Ammon's horn (tissue), 1 donor: ENCODE results near the gene PKIB.
"Not testable (repeated sequence)": the region's sequence is repeated elsewhere in the genome, so short reads cannot be mapped to it uniquely, and the experiment has no call there.

ENCODE experiments used
- DNase-seq: peaks from one replicate; pipeline ENCODE4 v3.0.0-alpha.2; 2016; ENCODE audit warnings: low spot score

Gene PKIB

DNA sequence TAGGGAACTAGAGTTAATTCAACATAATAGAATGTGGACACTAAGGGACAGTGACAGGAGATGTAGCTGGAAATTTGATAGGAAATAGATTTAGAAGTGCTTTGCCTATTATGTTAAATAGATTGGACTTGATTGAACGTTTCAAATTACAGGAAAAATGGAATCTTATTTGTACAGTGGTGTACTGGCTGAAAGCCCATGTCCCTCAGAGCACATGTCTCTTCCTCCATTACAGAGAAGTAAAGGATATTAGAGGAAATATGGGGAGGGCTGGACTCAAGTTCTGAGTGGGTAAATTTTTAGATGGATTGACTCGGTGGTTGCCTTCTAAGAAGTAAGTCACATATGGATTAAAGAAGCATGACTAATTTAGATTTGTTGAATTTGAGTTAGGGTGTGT, 11.4 kb downstream of the PKIB start:
- DNase-seq, result no peak

DNA sequence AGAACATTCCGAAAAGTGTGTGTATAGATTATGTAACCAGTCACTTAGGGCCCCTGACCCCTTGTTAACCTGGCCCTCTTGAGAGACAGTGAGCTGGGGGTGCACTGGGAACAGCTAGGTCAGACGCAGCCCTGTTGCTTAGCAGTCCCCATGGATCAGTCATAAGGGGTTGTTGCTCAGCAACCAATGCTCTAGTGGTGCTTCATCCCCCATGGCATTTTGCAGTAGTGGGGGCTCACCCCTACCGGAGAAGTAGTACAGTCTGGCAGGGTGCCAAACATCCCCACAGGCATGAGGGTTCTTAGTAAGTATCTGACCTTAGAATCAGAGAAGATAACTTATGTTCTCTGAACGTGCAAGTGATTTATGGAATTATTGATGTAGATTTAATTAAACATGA, 12.3 kb downstream of the PKIB start:
- no peak for DNase-seq

DNA sequence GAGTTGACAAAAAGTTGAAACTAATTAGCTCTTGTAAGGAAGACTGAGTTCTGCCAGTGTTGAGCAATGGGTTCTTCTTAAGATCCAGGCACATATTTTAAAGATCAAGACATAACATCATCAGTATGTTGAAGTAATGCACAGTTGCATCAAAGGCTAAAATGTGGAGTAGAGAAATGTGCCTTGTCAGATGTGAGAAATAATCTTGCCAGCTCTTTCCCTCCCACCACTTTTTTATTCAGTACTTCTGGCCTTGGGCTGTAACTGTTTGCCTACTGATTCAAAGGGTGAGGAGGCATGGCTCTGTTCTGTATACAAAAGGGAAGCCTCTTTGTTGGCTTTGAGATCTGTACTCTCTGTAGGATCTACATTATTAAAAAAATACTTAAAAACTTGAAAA, 13.1 kb downstream of the PKIB start:
- DNase-seq, result no peak

GRCh38 chr6:122624853-122625252, 14.6 kb downstream of the PKIB start:
- no peak for DNase-seq

DNA sequence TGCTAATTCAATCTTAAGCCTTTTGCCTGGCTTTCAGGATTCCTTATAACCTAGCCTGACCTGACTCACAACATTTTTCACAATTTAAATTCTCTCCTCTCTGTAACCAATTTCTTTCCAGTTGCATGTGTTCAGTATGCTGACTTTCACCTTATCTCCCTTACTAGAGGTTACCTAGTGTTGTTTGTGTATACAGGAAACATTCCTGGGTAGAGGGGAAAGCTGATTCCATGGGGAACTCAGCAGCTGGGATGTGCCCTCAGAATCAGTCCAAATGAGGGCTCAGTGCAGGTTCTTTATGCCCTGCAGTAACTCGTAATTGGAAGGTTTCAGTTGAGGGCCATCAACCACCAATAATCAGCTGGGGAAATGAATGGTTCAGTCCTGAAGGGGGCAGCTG, 18.5 kb downstream of the PKIB start:
- no peak for DNase-seq

- no peak for DNase-seq
These were observed 21.5 kb downstream of the PKIB start for GRCh38 chr6:122631571-122632249.

DNA sequence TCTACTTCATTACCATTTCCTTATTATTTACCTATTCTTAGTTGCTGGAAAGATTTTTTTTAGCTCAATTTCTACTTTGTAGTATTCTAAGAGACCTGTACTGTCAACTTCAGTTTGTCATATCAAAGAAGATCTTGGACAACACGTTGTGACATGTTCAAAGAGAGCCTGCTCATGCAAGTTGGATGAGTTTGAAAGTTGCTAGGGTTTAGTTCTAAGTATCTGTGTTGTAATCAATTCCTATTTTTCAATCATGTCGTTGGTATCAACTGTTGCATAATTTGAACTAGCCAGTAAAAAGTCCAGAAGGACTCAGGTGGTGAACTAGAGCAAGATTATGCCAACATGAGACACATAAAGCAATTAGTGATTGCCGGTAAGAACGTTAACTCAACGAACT, 30.2 kb downstream of the PKIB start:
- no peak for DNase-seq

- no peak for DNase-seq
These were observed 31.6 kb downstream of the PKIB start for GRCh38 chr6:122641819-122642218.

GRCh38 chr6:122642604-122643003, 32.4 kb downstream of the PKIB start:
- not testable (repeated sequence) for DNase-seq

- DNase-seq, result no peak
These were observed 35.1 kb downstream of the PKIB start for GRCh38 chr6:122645256-122645655.

GRCh38 chr6:122647765-122648164, 37.6 kb downstream of the PKIB start:
- DNase-seq, result no peak

- DNase-seq, result no peak
These were observed 38.5 kb downstream of the PKIB start for GRCh38 chr6:122648726-122649125.

GRCh38 chr6:122649701-122650100, 39.5 kb downstream of the PKIB start:
- DNase-seq, result no peak

DNA sequence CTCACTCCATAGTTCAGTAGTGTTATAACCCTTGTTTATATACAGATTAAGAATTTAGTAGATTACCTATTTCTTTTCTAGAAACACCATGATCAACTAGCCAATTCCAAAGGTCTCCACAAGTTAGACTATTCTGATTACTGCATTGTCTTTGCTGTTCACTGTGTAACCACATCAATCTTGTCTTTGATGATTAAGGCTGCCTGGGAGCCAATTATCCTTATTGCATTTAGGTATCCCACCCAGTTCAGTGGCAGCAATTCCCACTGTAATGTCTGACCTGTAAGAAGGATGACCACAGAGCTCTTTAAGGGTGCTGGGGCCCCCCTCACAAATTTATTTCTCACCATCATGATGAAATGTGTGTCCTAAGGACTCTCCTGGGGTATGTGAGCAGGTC, 40.2 kb downstream of the PKIB start:
- no peak for DNase-seq

GRCh38 chr6:122651031-122651430, 40.8 kb downstream of the PKIB start:
- no peak for DNase-seq

GRCh38 chr6:122651604-122652003, 41.4 kb downstream of the PKIB start:
- DNase-seq, result no peak

DNA sequence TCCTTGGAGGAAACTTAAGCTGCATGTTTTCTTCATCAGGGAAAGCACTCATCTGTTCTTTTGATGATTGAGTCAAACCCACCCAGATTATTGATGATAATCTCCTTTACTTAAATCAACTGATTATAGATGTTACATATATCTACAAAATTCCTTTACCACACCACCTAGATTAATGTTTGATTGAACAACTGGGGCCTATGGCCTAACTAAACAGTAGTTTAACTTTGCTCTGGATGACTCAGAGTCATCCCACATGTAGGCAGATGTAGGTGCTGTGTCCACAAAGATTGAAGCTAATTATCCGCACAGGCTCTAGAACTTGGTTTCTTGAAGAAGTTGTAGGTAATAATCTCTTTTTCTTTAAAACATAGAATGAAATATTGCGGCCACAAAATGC, 42.2 kb downstream of the PKIB start:
- no peak for DNase-seq

DNA sequence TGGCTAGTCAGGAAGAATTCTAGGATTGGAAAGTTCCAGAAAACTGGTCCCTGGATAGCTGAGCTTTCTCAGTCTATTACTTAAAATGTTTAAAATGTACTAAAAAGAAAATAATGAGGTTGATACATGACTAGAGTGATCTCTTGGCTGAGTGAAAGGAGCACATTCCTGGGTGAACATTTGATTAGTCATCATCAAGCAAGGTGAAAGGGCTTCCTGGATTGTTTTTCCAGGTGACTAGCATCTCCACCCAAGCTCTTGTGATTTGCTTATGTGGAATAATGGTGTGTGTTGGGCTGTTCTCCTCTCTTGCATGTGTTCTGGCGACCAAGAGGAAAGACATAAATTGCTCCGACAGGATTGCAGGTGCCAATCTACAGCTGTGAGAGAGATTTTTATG, 42.9 kb downstream of the PKIB start:
- DNase-seq, result no peak

- no peak for DNase-seq
These were observed 43.8 kb downstream of the PKIB start for GRCh38 chr6:122654012-122654411.

- no peak for DNase-seq
These were observed 47.4 kb downstream of the PKIB start for GRCh38 chr6:122657601-122658000.

GRCh38 chr6:122660296-122660695, 50.1 kb downstream of the PKIB start:
- no peak for DNase-seq

DNA sequence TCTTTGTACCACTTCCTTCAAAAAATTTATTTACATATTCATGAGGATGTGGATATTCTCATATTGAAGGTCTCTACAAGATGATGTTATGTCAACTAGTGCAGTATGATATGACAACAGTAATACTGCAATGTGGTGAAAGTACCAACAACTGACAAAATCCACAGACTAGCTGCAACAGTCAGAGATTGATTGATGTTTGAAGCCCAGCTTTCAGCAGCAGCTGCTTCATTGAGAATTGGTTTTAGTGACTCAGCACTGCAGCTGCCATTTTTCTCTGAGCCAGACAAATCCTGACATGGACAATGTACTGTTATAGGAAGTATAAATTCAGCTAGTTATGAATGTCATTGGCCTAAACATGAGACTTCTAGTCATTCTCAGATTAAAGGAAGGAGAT, 53.8 kb downstream of the PKIB start:
- DNase-seq, result peak; percentile 15

DNA sequence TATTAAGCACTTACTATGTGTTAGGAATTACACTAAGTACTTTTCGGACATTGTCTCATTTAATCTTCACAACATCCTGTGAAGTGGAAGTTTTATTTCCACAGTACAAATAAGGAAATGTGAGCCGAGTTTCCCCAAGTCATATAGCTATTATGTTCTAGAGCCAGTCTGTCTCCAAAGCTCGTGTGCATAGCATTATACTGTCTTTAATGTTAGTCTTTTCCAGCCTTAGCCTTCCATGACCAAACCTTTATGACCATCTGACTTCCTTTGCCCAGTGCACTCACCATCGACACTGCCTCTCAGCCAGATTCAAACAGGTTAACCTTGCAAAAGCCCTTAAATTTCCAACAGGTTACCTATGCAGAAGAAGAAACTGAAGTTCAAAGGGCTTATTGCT, 55.7 kb downstream of the PKIB start:
- DNase-seq, result no peak

- DNase-seq, result no peak
These were observed 56.2 kb downstream of the PKIB start for GRCh38 chr6:122666418-122666817.

DNA sequence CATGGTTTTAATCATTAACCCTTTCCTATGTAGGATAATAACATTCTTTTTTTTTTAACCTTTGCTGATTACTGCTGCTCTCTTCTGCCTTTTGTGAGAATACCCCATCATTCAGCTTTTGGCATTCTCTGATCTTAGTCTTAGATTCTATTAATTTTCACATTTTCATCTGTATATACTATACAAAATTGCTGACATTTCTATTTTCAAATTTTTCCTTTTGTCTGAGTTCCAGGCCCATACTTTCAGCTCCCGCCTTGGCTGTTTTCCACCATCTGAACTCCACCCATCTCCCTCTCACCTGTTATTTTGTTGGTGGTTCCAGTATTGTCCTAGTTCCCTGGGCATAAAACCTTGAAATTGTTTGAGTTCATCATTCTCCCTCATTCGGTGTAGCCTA, 59.2 kb downstream of the PKIB start:
- DNase-seq, result no peak
